ENCODE results near the gene TMEM45B. TPM values are rescaled to one million over a fixed set of nuclear protein-coding genes. Genes with fewer than 3 reads are reported as not detected.
A peak's percentile ranks its signal among the peaks of the same experiment; 100 is the strongest.

TMEM45B gene
- total and polyA plus RNA-seq, 2 donors (not counting 1 experiment from before 2014, with no cell fraction given): not detected

GRCh38 chr11:129880311-129880710 lies 64.7 kb downstream of the TMEM45B start:
- Histone ChIP-seq H2AFZ (ENCODE audit: low read length) (no peak overlapping the region), H3K27ac (ENCODE audit: insufficient read depth, low read length) (no peak overlapping the region), H3K4me3 (replicated peaks in 1 of 4; ENCODE audit: control extremely low read depth in 1 of 4, insufficient read depth in 1 of 4, low read depth in 3 of 4, low read length in 4 of 4) (no peak overlapping the region), H3K36me3 (ENCODE audit: control insufficient read depth, insufficient read depth, low read length) (peaks cover 24% of the 10 kb centered on the region), H3K4me2 (ENCODE audit: extremely low read depth, insufficient read depth, low read length) (no peak overlapping the region), H3K4me1 (ENCODE audit: control insufficient read depth, extremely low read depth, insufficient read depth, low read length) (no peaks in the 10 kb centered on the region), H3K27me3 (ENCODE audit: control insufficient read depth, insufficient read depth, low read length) (no peaks in the 10 kb centered on the region), H3K9me3 (ENCODE audit: control insufficient read depth, insufficient read depth, low read depth, low read length) (no peaks in the 10 kb centered on the region), H3K9ac (ENCODE audit: insufficient read depth, low read length) (no peak overlapping the region), H4K20me1 (ENCODE audit: control insufficient read depth, extremely low read depth, insufficient read depth, low read length) (no peaks in the 10 kb centered on the region), H3K79me2 (ENCODE audit: control insufficient read depth, insufficient read depth, low read length) (no peaks in the 10 kb centered on the region)
- DNase-seq (ENCODE audit: low read depth in 2 of 2): no peak
- TF ChIP-seq, protein P1, sequence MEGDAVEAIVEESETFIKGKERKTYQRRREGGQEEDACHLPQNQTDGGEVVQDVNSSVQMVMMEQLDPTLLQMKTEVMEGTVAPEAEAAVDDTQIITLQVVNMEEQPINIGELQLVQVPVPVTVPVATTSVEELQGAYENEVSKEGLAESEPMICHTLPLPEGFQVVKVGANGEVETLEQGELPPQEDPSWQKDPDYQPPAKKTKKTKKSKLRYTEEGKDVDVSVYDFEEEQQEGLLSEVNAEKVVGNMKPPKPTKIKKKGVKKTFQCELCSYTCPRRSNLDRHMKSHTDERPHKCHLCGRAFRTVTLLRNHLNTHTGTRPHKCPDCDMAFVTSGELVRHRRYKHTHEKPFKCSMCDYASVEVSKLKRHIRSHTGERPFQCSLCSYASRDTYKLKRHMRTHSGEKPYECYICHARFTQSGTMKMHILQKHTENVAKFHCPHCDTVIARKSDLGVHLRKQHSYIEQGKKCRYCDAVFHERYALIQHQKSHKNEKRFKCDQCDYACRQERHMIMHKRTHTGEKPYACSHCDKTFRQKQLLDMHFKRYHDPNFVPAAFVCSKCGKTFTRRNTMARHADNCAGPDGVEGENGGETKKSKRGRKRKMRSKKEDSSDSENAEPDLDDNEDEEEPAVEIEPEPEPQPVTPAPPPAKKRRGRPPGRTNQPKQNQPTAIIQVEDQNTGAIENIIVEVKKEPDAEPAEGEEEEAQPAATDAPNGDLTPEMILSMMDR (conservative IDR thresholded peaks at IDR 0.05 in 1 of 2, IDR thresholded peaks at IDR 0.05 in 1 of 2; ENCODE audit: low read depth in 1 of 2, low read length in 2 of 2): no peak
- TF ChIP-seq EZH2 (IDR thresholded peaks at IDR 0.05; ENCODE audit: low read length, missing control alignments): no peak

- TF ChIP-seq, protein P1 (conservative IDR thresholded peaks at IDR 0.05 in 1 of 2, IDR thresholded peaks at IDR 0.05 in 1 of 2; ENCODE audit: low read depth in 1 of 2, low read length in 2 of 2): peak; percentile 46 to 60
- TF ChIP-seq EZH2 (IDR thresholded peaks at IDR 0.05; ENCODE audit: low read length, missing control alignments): no peak
Observed at GRCh38 chr11:129881570-129882170, 66.0 kb downstream of the TMEM45B start.

DNA sequence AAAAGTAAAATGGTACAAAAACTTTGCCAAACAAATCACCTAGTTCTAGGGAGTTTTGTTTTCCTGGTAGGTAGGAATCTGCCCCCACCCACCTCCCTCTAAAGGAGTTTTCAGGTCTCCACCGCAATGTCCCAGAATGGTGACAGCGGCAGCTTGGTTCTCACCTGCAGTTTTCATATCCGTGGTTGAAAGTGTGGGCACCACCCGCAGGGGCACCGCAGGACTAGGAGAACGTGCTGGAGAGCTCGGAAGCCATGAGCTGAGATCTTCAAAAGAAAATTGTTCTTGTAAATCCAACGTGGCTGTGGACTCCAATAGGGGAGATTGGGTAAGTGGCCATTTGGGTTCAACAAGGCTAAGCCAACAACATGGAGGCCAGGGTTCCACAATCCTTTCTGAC lies 68.9 kb downstream of the TMEM45B start:
- Histone ChIP-seq H2AFZ (ENCODE audit: low read length) (no peak overlapping the region), H3K4me3 (replicated peaks in 1 of 4; ENCODE audit: control extremely low read depth in 1 of 4, insufficient read depth in 1 of 4, low read depth in 3 of 4, low read length in 4 of 4) (no peak overlapping the region), H3K9ac (ENCODE audit: insufficient read depth, low read length) (no peak overlapping the region), H3K4me2 (ENCODE audit: extremely low read depth, insufficient read depth, low read length) (no peak overlapping the region), H4K20me1 (ENCODE audit: control insufficient read depth, extremely low read depth, insufficient read depth, low read length) (no peaks in the 10 kb centered on the region), H3K36me3 (ENCODE audit: control insufficient read depth, insufficient read depth, low read length) (peaks cover 16% of the 10 kb centered on the region), H3K27ac (ENCODE audit: insufficient read depth, low read length) (no peak overlapping the region), H3K9me3 (ENCODE audit: control insufficient read depth, insufficient read depth, low read depth, low read length) (no peaks in the 10 kb centered on the region), H3K27me3 (ENCODE audit: control insufficient read depth, insufficient read depth, low read length) (no peaks in the 10 kb centered on the region), H3K79me2 (ENCODE audit: control insufficient read depth, insufficient read depth, low read length) (no peaks in the 10 kb centered on the region), H3K4me1 (ENCODE audit: control insufficient read depth, extremely low read depth, insufficient read depth, low read length) (no peaks in the 10 kb centered on the region)
- no peak for DNase-seq (ENCODE audit: low read depth in 2 of 2)
- TF ChIP-seq, protein P1 (conservative IDR thresholded peaks at IDR 0.05 in 1 of 2, IDR thresholded peaks at IDR 0.05 in 1 of 2; ENCODE audit: low read depth in 1 of 2, low read length in 2 of 2): no peak
- TF ChIP-seq EZH2 (IDR thresholded peaks at IDR 0.05; ENCODE audit: low read length, missing control alignments): no peak

More at GRCh38 chr11:129881570-129882170, 66.0 kb downstream of the TMEM45B start:
- DNase-seq (ENCODE audit: low read depth in 2 of 2): peak; percentile 17 to 20
- H3K36me3 ChIP-seq (ENCODE audit: control insufficient read depth, insufficient read depth, low read length): peaks cover 22% of the 10 kb centered on the region
- H3K4me1 ChIP-seq (ENCODE audit: control insufficient read depth, extremely low read depth, insufficient read depth, low read length): no peaks in the 10 kb centered on the region
- no peak overlapping the region for H3K4me3 ChIP-seq (replicated peaks in 1 of 4; ENCODE audit: control extremely low read depth in 1 of 4, insufficient read depth in 1 of 4, low read depth in 3 of 4, low read length in 4 of 4)
- no peak overlapping the region for H3K4me2 ChIP-seq (ENCODE audit: extremely low read depth, insufficient read depth, low read length)
- H3K27ac ChIP-seq (ENCODE audit: insufficient read depth, low read length): no peak overlapping the region
- no peak overlapping the region for H3K9ac ChIP-seq (ENCODE audit: insufficient read depth, low read length)
- H3K79me2 ChIP-seq (ENCODE audit: control insufficient read depth, insufficient read depth, low read length): no peaks in the 10 kb centered on the region
- H3K27me3 ChIP-seq (ENCODE audit: control insufficient read depth, insufficient read depth, low read length): no peaks in the 10 kb centered on the region
- no peak overlapping the region for H2AFZ ChIP-seq (ENCODE audit: low read length)
- no peaks in the 10 kb centered on the region for H3K9me3 ChIP-seq (ENCODE audit: control insufficient read depth, insufficient read depth, low read depth, low read length)
- no peaks in the 10 kb centered on the region for H4K20me1 ChIP-seq (ENCODE audit: control insufficient read depth, extremely low read depth, insufficient read depth, low read length)

Measured in fibroblast of lung (primary cell).